HCT116 (cell line): ENCODE data around the gene DPEP3. TPM values are rescaled to one million over a fixed set of nuclear protein-coding genes. Genes with fewer than 3 reads are reported as not detected.

Source experiments
- ATAC-seq: fragments of 200-7000 bp; cut with Tn5 transposase; 2 replicates; pipeline ENCODE4 v1.9.1; 2020; ENCODE audit warnings: mild to moderate bottlenecking, moderate library complexity
- BruUV-seq: library from RNA; stranded (reverse); fragments of 400-500 nt; replicated peaks from 2 replicates; lab custom pipeline; 2021; lab: Mats Ljungman, UMichigan
- CTCF ChIA-PET: fragments of 300-600 bp; sonication (Branson Sonifier 250); formaldehyde crosslinking; loops from one replicate; lab custom pipeline; 2021; ENCODE audit warnings: antibody characterized with exemption; lab: Charles Lee
- POLR2A ChIA-PET: fragments of 300-600, 350-600 bp; sonication (Branson Sonifier 250); formaldehyde crosslinking; loops from one replicate; lab custom pipeline; 2021; ENCODE audit warnings: antibody characterized with exemption; lab: Charles Lee
- RAD21 ChIA-PET, 2 experiments: fragments of 300-600 bp; sonication (Branson Sonifier 250); formaldehyde crosslinking; loops; one replicate each; lab custom pipeline; 2023; ENCODE audit warnings: low total read pairs in 2 of 2; ENCODE audit not compliant: uncharacterized antibody in 2 of 2, unreplicated experiment in 2 of 2, low non-redundant PET in 1 of 2; lab: Charles Lee
- DNase-seq: peaks from one replicate; pipeline ENCODE4 v3.0.0-alpha.2; 2010; ENCODE audit warnings: low read depth, low spot score
- H2AFZ ChIP-seq: fragments of 200-600 bp; shearing (Covaris generic), sonication (generic); 2 replicates; pipeline ENCODE4 v1.6.1; 2017; ENCODE audit warnings: low read depth, mixed run types, mixed read lengths, antibody characterized with exemption, low read length; ENCODE audit not compliant: poor library complexity, severe bottlenecking
- H3K27ac ChIP-seq: 2 replicates; pipeline ENCODE4 v1.5.1; 2012; ENCODE audit warnings: low read depth, low read length
- H3K27me3 ChIP-seq: fragments of 200-600 bp; sonication (generic); 2 replicates; pipeline ENCODE4 v1.6.1; 2016; ENCODE audit warnings: mixed run types, low read length, mixed read lengths; ENCODE audit not compliant: insufficient read depth
- H3K36me3 ChIP-seq, 2 experiments: fragments of 200-500 bp in 1 of 2; fragments of 200-600 bp in 1 of 2; sonication (Bioruptor generic) in 1 of 2; sonication (generic) in 1 of 2; 2 replicates each; pipeline versions ENCODE4 v1.5.1 to v1.6.1; 2014 to 2016; ENCODE audit warnings: low read length in 2 of 2, inconsistent platforms in 1 of 2, mixed read lengths in 1 of 2, mixed run types in 1 of 2; ENCODE audit not compliant: insufficient read depth in 2 of 2, control insufficient read depth in 1 of 2
- H3K4me1 ChIP-seq, 2 experiments: fragments of 200-600 bp in 1 of 2; sonication (generic) in 1 of 2; 2 replicates each; pipeline versions ENCODE4 v1.5.1 to v1.6.1; 2012 to 2017; ENCODE audit warnings: low read length in 2 of 2, inconsistent platforms in 1 of 2, mild to moderate bottlenecking in 1 of 2, mixed read lengths in 1 of 2, mixed run types in 1 of 2, moderate library complexity in 1 of 2; ENCODE audit not compliant: insufficient read depth in 2 of 2, control insufficient read depth in 1 of 2
- H3K4me2 ChIP-seq: fragments of 200-600 bp; sonication (generic); 2 replicates; pipeline ENCODE4 v1.6.1; 2017; ENCODE audit warnings: mixed run types, low read length, mixed read lengths
- H3K4me3 ChIP-seq, 2 experiments: fragments of 200-600 bp in 1 of 2; sonication (generic) in 1 of 2; replicated peaks in 1 of 2; 2 replicates each; pipeline ENCODE4 v1.5.1; 2011 to 2016; ENCODE audit warnings: low read length in 2 of 2, control low read depth in 1 of 2, low read depth in 1 of 2, mild to moderate bottlenecking in 1 of 2, mixed read lengths in 1 of 2, mixed run types in 1 of 2
- H3K79me2 ChIP-seq: fragments of 200-600 bp; sonication (generic); 2 replicates; pipeline ENCODE4 v1.6.1; 2017; ENCODE audit warnings: mild to moderate bottlenecking, mixed run types, low read length, moderate library complexity, mixed read lengths; ENCODE audit not compliant: insufficient read depth
- H3K9ac ChIP-seq: fragments of 200-600 bp; sonication (generic); 2 replicates; pipeline ENCODE4 v1.6.1; 2016; ENCODE audit warnings: low read length, mixed read lengths
- H3K9me2 ChIP-seq: fragments of 200-600 bp; sonication (generic), shearing (Covaris generic); 2 replicates; pipeline ENCODE4 v1.6.1; 2017; ENCODE audit warnings: mixed run types, mild to moderate bottlenecking, moderate library complexity; ENCODE audit not compliant: insufficient read depth
- H3K9me3 ChIP-seq, 2 experiments: fragments of 200-500 bp in 1 of 2; fragments of 200-600 bp in 1 of 2; sonication (Bioruptor generic) in 1 of 2; sonication (generic) in 1 of 2; 2 replicates each; pipeline ENCODE4 v1.6.1; 2014 to 2017; ENCODE audit warnings: low read length in 2 of 2, mixed read lengths in 2 of 2, inconsistent platforms in 1 of 2, low read depth in 1 of 2, mild to moderate bottlenecking in 1 of 2, mixed run types in 1 of 2, moderate library complexity in 1 of 2; ENCODE audit not compliant: control insufficient read depth in 1 of 2, insufficient read depth in 1 of 2
- H4K20me1 ChIP-seq: fragments of 200-600 bp; sonication (generic), shearing (Covaris generic); 2 replicates; pipeline ENCODE4 v1.6.1; 2017; ENCODE audit warnings: mixed run types, mild to moderate bottlenecking, moderate library complexity; ENCODE audit not compliant: insufficient read depth
- CBX3 ChIP-seq: IDR thresholded peaks from 2 replicates; pipeline ENCODE4 v1.6.1; 2012; ENCODE audit warnings: low read depth
- CTCF ChIP-seq, 3 experiments: fragments of 200-600 bp in 1 of 3; sonication (generic) in 1 of 3; IDR thresholded peaks in 2 of 3; conservative IDR thresholded peaks in 1 of 3; 2 replicates each; pipeline ENCODE4 v1.5.1; 2012 to 2017; ENCODE audit warnings: low read depth in 2 of 3, low read length in 2 of 3, antibody characterized with exemption in 1 of 3, borderline replicate concordance in 1 of 3, control low read depth in 1 of 3, mild to moderate bottlenecking in 1 of 3, mixed read lengths in 1 of 3, mixed run types in 1 of 3, moderate library complexity in 1 of 3; ENCODE audit not compliant: insufficient read depth in 1 of 3
- EGR1 ChIP-seq: IDR thresholded peaks from 2 replicates; pipeline ENCODE4 v1.6.1; 2012; ENCODE audit warnings: low read depth
- ELF1 ChIP-seq: IDR thresholded peaks from 2 replicates; pipeline ENCODE4 v1.6.1; 2012; ENCODE audit warnings: low read depth, borderline replicate concordance
- EZH2 ChIP-seq: fragments of 200-600 bp; sonication (generic); IDR thresholded peaks from 2 replicates; pipeline ENCODE4 v1.6.1; 2017; ENCODE audit warnings: antibody characterized with exemption, mixed run types
- EZH2phosphoT487 ChIP-seq: fragments of 200-600 bp; IDR thresholded peaks from 2 replicates; pipeline ENCODE4 v1.6.1; 2018; ENCODE audit warnings: antibody characterized with exemption, borderline replicate concordance
- FOSL1 ChIP-seq: IDR thresholded peaks from 2 replicates; pipeline ENCODE4 v1.6.1; 2012; ENCODE audit warnings: low read depth
- JUND ChIP-seq: IDR thresholded peaks from 2 replicates; pipeline ENCODE4 v1.6.1; 2012
- MAX ChIP-seq: IDR thresholded peaks from 2 replicates; pipeline ENCODE4 v1.6.1; 2012
- POLR2AphosphoS5 ChIP-seq: IDR thresholded peaks from 2 replicates; pipeline ENCODE4 v1.6.1; 2011; ENCODE audit warnings: mild to moderate bottlenecking, low read depth, low read length, moderate library complexity
- RAD21 ChIP-seq: IDR thresholded peaks from 2 replicates; pipeline ENCODE4 v1.6.1; 2012; ENCODE audit warnings: low read depth, mild to moderate bottlenecking
- REST ChIP-seq: IDR thresholded peaks from 2 replicates; pipeline ENCODE4 v1.6.1; 2012; ENCODE audit warnings: low read depth
- SIN3A ChIP-seq: IDR thresholded peaks from 2 replicates; pipeline ENCODE4 v1.6.1; 2012; ENCODE audit warnings: low read depth
- SP1 ChIP-seq: IDR thresholded peaks from 2 replicates; pipeline ENCODE4 v1.6.1; 2012; ENCODE audit warnings: low read depth
- SRF ChIP-seq: IDR thresholded peaks from 2 replicates; pipeline ENCODE4 v1.6.1; 2012; ENCODE audit warnings: low read depth
- YY1 ChIP-seq: IDR thresholded peaks from 2 replicates; pipeline ENCODE4 v1.6.1; 2011; ENCODE audit warnings: low read length, low read depth, moderate library complexity, mild to moderate bottlenecking; ENCODE audit not compliant: insufficient replicate concordance; ENCODE audit errors: extremely low read depth
- ZBTB33 ChIP-seq: IDR thresholded peaks from 2 replicates; pipeline ENCODE4 v1.6.1; 2011; ENCODE audit warnings: mild to moderate bottlenecking, low read length, moderate library complexity; ENCODE audit not compliant: insufficient replicate concordance; ENCODE audit errors: extremely low read depth
- ZFX ChIP-seq: fragments of 450-650 bp; IDR thresholded peaks from 2 replicates; pipeline ENCODE4 v1.6.1; 2017
- ZNF274 ChIP-seq: fragments of 200-500 bp; sonication (Bioruptor generic); IDR thresholded peaks from 2 replicates; pipeline ENCODE4 v1.6.1; 2014; ENCODE audit warnings: mild to moderate bottlenecking, low read depth, low read length, inconsistent platforms
- intact Hi-C: fragments of 100-400 bp; cut with micrococcal nuclease; formaldehyde crosslinking; loops from 2 replicates; pipeline ENCODE4 v1.10.0; 2022
- total RNA-seq: library from RNA; stranded (reverse); gene quantifications from one replicate; pipeline ENCODE4 v1.2.1, GENCODE V29; 2021; ENCODE audit not compliant: unreplicated experiment

Gene DPEP3
- total RNA-seq, 1 experiment from 2014 or later: not detected

GRCh38 chr16:67965668-67966548, 14.4 kb downstream of the DPEP3 start:
- peak overlapping the region; percentile 87 for H3K27ac ChIP-seq
- no TSS peak for BruUV-seq
- TF ChIP-seq EGR1 (no peak), REST (no peak), ZBTB33 (no peak), EZH2 (no peak), POLR2AphosphoS5 (no peak), MAX (no peak), ZNF274 (no peak), SP1 (no peak), CBX3 (no peak), RAD21 (no peak), CTCF (IDR thresholded peaks at IDR 0.05 in 2 of 3, conservative IDR thresholded peaks at IDR 0.05 in 1 of 3; ENCODE audit: borderline replicate concordance in 1 of 3, insufficient read depth in 1 of 3, low read depth in 2 of 3, low read length in 2 of 3) (no peak), JUND (no peak), FOSL1 (no peak), SRF (no peak), SIN3A (no peak), ELF1 (no peak), ZFX (no peak), EZH2phosphoT487 (no peak), YY1 (no peak)

More at GRCh38 chr16:67965668-67966548, 14.4 kb downstream of the DPEP3 start:
- Histone ChIP-seq H3K9me2 (no peaks in the 10 kb centered on the region), H3K4me2 (peak overlapping the region; percentile 87), H3K36me3 (peaks cover 0 to 3% of the 10 kb centered on the region in 2 experiments; a peak in 1 of 4 replicates), H2AFZ (no peak overlapping the region), H3K9ac (peak overlapping the region; percentile 92), H4K20me1 (no peaks in the 10 kb centered on the region), H3K27me3 (no peaks in the 10 kb centered on the region), H3K9me3 (no peaks in the 10 kb centered on the region), H3K4me1 (peaks cover 21 to 26% of the 10 kb centered on the region in 2 experiments), H3K4me3 (peak overlapping the region; percentile 13 to 86; a peak in 3 of 4 replicates), H3K79me2 (peaks cover 32% of the 10 kb centered on the region)
- CTCF ChIA-PET: no interaction called here
- POLR2A ChIA-PET: no interaction called here
- no peak for ATAC-seq
- intact Hi-C loops: no loop called here
- DNase-seq: no peak
- RAD21 ChIA-PET: no interaction called here
